ENCODE results near the gene PRDM15. TPM values are rescaled to one million over a fixed set of nuclear protein-coding genes. Genes with fewer than 3 reads are reported as not detected.
A peak's percentile ranks its signal among the peaks of the same experiment; 100 is the strongest.

Gene PRDM15
- total RNA-seq, 1 donor from 2014 or later: 12.0 TPM

- Mint-ChIP-seq H3K36me3 (ENCODE audit: low read depth) (peaks cover 3% of the 10 kb centered on the region), H3K4me1 (peaks cover 35% of the 10 kb centered on the region), H3K27ac (ENCODE audit: unreplicated experiment) (no peak overlapping the region), H3K9me3 (no peaks in the 10 kb centered on the region), H3K27me3 (ENCODE audit: low read depth) (no peaks in the 10 kb centered on the region), H3K4me3 (no peak overlapping the region)
- TF ChIP-seq CTCF (conservative IDR thresholded peaks at IDR 0.05): no peak
- DNase-seq (ENCODE audit: low read depth, low spot score): no peak
These were observed 21.3 kb upstream of the PRDM15 start for GRCh38 chr21:41900401-41900800.

- DNase-seq (ENCODE audit: low read depth, low spot score): no peak
- peak overlapping the region; percentile 84 for H3K27ac Mint-ChIP-seq (ENCODE audit: unreplicated experiment)
- H3K27me3 Mint-ChIP-seq (ENCODE audit: low read depth): no peaks in the 10 kb centered on the region
- H3K4me1 Mint-ChIP-seq: peaks cover 35% of the 10 kb centered on the region
- no peak for TF ChIP-seq CTCF (conservative IDR thresholded peaks at IDR 0.05)
- no peaks in the 10 kb centered on the region for H3K9me3 Mint-ChIP-seq
- peaks cover 3% of the 10 kb centered on the region for H3K36me3 Mint-ChIP-seq (ENCODE audit: low read depth)
- H3K4me3 Mint-ChIP-seq: peak overlapping the region; percentile 27
These were observed 20.5 kb upstream of the PRDM15 start for GRCh38 chr21:41899426-41900202.

GRCh38 chr21:41898998-41899397 lies 19.9 kb upstream of the PRDM15 start:
- H3K9me3 Mint-ChIP-seq: no peaks in the 10 kb centered on the region
- no peak overlapping the region for H3K4me3 Mint-ChIP-seq
- no peak for TF ChIP-seq CTCF (conservative IDR thresholded peaks at IDR 0.05)
- H3K4me1 Mint-ChIP-seq: peaks cover 35% of the 10 kb centered on the region
- no peaks in the 10 kb centered on the region for H3K27me3 Mint-ChIP-seq (ENCODE audit: low read depth)
- DNase-seq (ENCODE audit: low read depth, low spot score): no peak
- H3K36me3 Mint-ChIP-seq (ENCODE audit: low read depth): peaks cover 3% of the 10 kb centered on the region
- no peak overlapping the region for H3K27ac Mint-ChIP-seq (ENCODE audit: unreplicated experiment)

GRCh38 chr21:41897700-41898099 lies 18.6 kb upstream of the PRDM15 start:
- no peak for DNase-seq (ENCODE audit: low read depth, low spot score)
- no peak overlapping the region for H3K27ac Mint-ChIP-seq (ENCODE audit: unreplicated experiment)
- H3K27me3 Mint-ChIP-seq (ENCODE audit: low read depth): no peaks in the 10 kb centered on the region
- no peak for TF ChIP-seq CTCF (conservative IDR thresholded peaks at IDR 0.05)
- peaks cover 35% of the 10 kb centered on the region for H3K4me1 Mint-ChIP-seq
- H3K4me3 Mint-ChIP-seq: no peak overlapping the region
- no peaks in the 10 kb centered on the region for H3K9me3 Mint-ChIP-seq
- H3K36me3 Mint-ChIP-seq (ENCODE audit: low read depth): peaks cover 3% of the 10 kb centered on the region

GRCh38 chr21:41897047-41897669 lies 18.0 kb upstream of the PRDM15 start:
- no peak for DNase-seq (ENCODE audit: low read depth, low spot score)
- no peak for TF ChIP-seq CTCF (conservative IDR thresholded peaks at IDR 0.05)
- H3K36me3 Mint-ChIP-seq (ENCODE audit: low read depth): peaks cover 3% of the 10 kb centered on the region
- peak overlapping the region; percentile 50 for H3K27ac Mint-ChIP-seq (ENCODE audit: unreplicated experiment)
- H3K4me3 Mint-ChIP-seq: no peak overlapping the region
- peaks cover 35% of the 10 kb centered on the region for H3K4me1 Mint-ChIP-seq
- H3K27me3 Mint-ChIP-seq (ENCODE audit: low read depth): no peaks in the 10 kb centered on the region
- H3K9me3 Mint-ChIP-seq: no peaks in the 10 kb centered on the region
